ENCODE results near the gene HES1. TPM values are rescaled to one million over a fixed set of nuclear protein-coding genes. Genes with fewer than 3 reads are reported as not detected.

Gene HES1
- total RNA-seq, 1 donor, result 13.4 TPM

DNA sequence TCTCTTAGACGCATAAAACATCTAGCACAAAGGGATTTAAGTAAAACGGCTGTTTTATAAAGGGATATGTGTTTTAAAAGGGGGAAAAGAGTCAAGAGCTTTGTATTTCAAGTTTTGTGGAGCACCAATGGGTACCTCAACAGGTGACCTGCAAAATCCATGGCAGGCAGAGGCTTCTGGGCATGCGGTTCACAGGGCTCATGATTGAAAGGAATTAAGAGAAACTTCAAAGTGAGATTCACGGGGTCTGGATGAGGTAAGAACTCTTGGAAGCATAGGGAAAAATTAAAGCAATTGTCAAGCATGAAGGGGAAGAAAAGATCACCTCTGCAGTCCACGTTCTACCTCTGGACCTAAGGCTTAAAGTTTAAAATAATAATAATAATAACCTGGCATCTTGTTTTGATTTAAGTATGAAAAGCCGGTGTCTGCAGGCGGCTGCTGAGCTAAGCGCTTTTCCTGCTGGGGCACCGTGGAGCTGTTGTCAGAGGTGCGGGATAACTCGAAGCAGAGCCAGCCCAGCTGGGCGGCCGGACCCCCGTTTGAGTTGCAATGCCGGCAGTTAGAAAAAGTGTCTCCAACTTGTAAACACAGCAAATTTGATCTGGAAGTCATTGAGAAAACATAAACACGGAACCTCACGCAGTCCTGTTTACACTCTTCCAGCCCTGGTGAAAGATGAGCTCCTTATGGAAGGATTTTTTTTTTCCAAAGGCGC is 40.5 kb downstream of the HES1 start:
- no peak overlapping the region for H3K4me3 ChIP-seq (ENCODE audit: low read depth, low read length)
- TF ChIP-seq, protein P1, sequence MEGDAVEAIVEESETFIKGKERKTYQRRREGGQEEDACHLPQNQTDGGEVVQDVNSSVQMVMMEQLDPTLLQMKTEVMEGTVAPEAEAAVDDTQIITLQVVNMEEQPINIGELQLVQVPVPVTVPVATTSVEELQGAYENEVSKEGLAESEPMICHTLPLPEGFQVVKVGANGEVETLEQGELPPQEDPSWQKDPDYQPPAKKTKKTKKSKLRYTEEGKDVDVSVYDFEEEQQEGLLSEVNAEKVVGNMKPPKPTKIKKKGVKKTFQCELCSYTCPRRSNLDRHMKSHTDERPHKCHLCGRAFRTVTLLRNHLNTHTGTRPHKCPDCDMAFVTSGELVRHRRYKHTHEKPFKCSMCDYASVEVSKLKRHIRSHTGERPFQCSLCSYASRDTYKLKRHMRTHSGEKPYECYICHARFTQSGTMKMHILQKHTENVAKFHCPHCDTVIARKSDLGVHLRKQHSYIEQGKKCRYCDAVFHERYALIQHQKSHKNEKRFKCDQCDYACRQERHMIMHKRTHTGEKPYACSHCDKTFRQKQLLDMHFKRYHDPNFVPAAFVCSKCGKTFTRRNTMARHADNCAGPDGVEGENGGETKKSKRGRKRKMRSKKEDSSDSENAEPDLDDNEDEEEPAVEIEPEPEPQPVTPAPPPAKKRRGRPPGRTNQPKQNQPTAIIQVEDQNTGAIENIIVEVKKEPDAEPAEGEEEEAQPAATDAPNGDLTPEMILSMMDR (IDR thresholded peaks at IDR 0.05; ENCODE audit: insufficient read depth, low read depth, low read length), result no peak
- DNase-seq (ENCODE audit: low read depth), result peak; percentile 60

DNA sequence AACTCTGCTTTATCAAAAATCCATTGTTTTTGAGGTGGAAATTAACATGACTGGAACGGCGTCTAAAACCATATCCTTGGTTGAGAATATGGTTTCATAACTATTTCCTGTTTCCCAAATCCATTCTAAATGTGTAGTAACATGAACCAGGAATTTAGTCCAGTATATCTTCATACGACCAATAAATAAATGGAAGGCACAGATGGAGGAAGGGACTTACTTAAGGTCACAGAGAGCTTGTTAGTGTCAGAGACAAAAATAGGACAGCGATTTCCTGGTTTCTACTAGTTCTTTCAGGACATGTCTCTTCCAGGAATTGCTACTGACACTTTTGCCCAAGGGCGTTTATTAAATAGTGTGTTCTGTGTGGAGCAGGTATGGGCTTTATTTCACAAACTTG is 41.2 kb downstream of the HES1 start:
- TF ChIP-seq, protein P1 (IDR thresholded peaks at IDR 0.05; ENCODE audit: insufficient read depth, low read depth, low read length), result no peak
- H3K4me3 ChIP-seq (ENCODE audit: low read depth, low read length), result no peak overlapping the region
- DNase-seq (ENCODE audit: low read depth), result peak; percentile 34

DNA sequence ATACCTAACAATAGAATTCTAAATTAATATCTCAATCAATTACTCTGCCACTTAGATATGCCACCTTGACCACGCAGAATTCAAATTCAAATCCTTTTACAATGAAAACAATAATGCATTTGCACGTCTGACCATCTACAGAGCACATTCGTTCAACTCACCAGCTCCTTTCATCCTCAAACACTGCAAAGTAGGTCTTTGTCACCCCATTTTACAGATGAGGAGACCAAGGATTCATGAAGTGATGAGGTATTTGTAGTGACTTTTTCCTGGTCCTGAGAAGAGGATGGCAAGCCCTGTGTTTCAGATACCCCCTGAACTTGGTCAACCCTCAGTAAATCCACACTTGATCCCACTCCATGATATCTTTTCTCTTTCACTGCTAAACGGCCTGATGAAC is 42.2 kb downstream of the HES1 start:
- DNase-seq (ENCODE audit: low read depth), result no peak
- TF ChIP-seq, protein P1 (IDR thresholded peaks at IDR 0.05; ENCODE audit: insufficient read depth, low read depth, low read length), result no peak

DNA sequence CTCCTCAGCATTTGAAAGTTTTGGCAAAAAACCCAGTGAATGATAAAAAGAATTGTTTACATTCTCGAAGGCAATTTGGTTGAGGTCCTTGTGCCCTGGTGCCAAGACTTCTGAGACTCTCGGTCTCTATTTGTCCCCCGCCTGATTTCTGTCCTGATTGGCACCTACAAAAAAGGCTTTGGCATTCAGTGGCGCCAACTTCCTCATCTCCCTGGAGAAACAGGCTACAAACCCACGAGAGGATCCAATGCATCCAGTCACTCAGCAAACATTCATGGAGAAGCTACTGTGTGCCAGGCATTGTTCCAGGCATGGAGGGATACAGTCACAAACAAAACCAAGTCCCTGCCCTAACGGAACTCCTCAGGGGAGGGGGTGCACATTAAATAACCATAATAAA is 42.7 kb downstream of the HES1 start:
- TF ChIP-seq, protein P1 (IDR thresholded peaks at IDR 0.05; ENCODE audit: insufficient read depth, low read depth, low read length), result no peak
- DNase-seq (ENCODE audit: low read depth), result no peak
- H3K4me3 ChIP-seq (ENCODE audit: low read depth, low read length), result no peak overlapping the region

More for the DNA sequence above, 42.2 kb downstream of the HES1 start:
- no peak overlapping the region for H3K4me3 ChIP-seq (ENCODE audit: low read depth, low read length)

DNA sequence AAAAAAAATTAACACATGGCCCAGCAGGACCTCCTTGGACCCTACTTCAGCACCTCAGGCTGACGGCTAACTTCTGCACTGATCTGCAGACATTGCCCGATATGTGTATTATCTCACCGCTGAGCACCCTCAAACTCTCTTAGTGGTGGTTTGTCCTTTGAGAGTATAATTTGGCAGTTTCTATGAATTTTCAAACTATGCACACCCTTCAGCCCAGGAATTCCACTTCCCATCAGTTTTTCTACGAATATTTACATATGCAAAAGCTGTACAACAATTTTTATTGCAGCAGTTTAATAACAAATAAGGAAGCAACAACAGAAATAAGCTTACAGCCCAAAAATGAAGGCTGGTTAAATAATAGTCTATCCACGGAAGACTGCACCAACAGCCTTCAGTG is 44.6 kb downstream of the HES1 start:
- TF ChIP-seq, protein P1 (IDR thresholded peaks at IDR 0.05; ENCODE audit: insufficient read depth, low read depth, low read length), result no peak
- DNase-seq (ENCODE audit: low read depth), result no peak
- H3K4me3 ChIP-seq (ENCODE audit: low read depth, low read length), result no peak overlapping the region

DNA sequence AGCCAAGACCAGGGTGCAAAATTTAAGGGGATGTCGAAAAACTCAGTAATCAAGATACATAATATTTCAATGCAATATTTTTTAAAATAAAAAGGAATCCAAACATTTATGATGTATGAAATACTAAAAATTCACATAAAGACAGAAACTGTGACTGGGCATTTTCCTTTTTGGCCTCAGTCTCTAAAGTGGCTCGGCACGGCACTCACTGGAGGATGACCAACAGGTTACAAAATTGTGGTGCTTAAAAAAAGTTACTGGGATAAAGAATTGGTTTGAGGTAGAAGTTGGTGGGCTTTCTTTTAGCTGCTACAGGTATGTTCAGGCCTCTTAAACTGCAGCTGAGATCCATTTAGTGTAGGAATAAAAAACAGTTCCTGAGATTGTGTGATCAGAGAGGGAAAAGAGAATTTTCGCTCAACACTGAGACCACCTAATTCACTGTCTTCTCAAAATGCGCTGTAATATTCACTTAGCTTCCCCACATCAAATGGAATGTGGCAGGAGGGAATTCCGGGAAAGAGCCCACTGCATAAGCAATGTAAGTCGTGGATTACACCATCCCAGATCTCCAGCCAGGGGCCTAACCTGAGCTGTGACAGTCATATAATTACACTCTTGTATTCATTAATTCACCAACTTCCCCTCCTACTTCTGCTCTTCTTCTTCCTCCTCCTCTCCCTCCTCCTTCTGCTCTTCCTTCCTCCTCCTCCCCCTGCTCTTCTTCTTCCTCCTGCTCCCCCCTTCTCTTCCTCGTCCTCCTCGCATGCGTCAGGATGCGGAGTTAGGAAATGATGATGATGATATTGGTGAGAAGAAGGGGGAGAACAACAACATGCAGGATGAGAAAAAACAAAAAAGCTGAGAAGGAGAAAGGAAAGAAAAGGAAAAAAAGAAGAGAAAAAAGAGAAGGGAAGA is 45.9 kb downstream of the HES1 start:
- no peak for DNase-seq (ENCODE audit: low read depth)
- no peak overlapping the region for H3K4me3 ChIP-seq (ENCODE audit: low read depth, low read length)
- TF ChIP-seq, protein P1 (IDR thresholded peaks at IDR 0.05; ENCODE audit: insufficient read depth, low read depth, low read length), result no peak

Measured in fibroblast of villous mesenchyme (primary cell).